DLD1 (cell line): ENCODE data around the gene SEMA7A.
"Not testable (repeated sequence)": the region's sequence is repeated elsewhere in the genome, so short reads cannot be mapped to it uniquely, and the experiment has no call there.

Experiments
- in situ Hi-C: cut with HindIII; loops from 2 replicates; pipeline ENCODE4 v1.10.0; 2017; ENCODE audit warnings: low sequenced_read_pairs

SEMA7A gene

GRCh38 chr15:74390647-74391288 is 43.0 kb downstream of the SEMA7A start:
- in situ Hi-C loops = no loop called here

GRCh38 chr15:74390049-74390646 is 43.6 kb downstream of the SEMA7A start:
- in situ Hi-C loops = not testable (repeated sequence)

- in situ Hi-C loops = no loop called here
Observed at GRCh38 chr15:74389241-74390048, 44.3 kb downstream of the SEMA7A start.

GRCh38 chr15:74388363-74388951 is 45.3 kb downstream of the SEMA7A start:
- in situ Hi-C loops = no loop called here

GRCh38 chr15:74387621-74388362 is 46.0 kb downstream of the SEMA7A start:
- in situ Hi-C loops = no loop called here

GRCh38 chr15:74387141-74387541 is 46.6 kb downstream of the SEMA7A start:
- in situ Hi-C loops = no loop called here

- in situ Hi-C loops = no loop called here
Observed at GRCh38 chr15:74386496-74387140, 47.1 kb downstream of the SEMA7A start.

GRCh38 chr15:74385733-74386132 is 48.0 kb downstream of the SEMA7A start:
- in situ Hi-C loops = no loop called here

- in situ Hi-C loops = no loop called here
Observed at GRCh38 chr15:74384881-74385643, 48.7 kb downstream of the SEMA7A start.

- in situ Hi-C loops = no loop called here
Observed at GRCh38 chr15:74384566-74384880, 49.2 kb downstream of the SEMA7A start.

- in situ Hi-C loops = no loop called here
Observed at GRCh38 chr15:74383695-74384565, 49.8 kb downstream of the SEMA7A start.

GRCh38 chr15:74383286-74383685 is 50.5 kb downstream of the SEMA7A start:
- in situ Hi-C loops = no loop called here

GRCh38 chr15:74382004-74382816 is 51.5 kb downstream of the SEMA7A start:
- in situ Hi-C loops = no loop called here

GRCh38 chr15:74381481-74381880 is 52.3 kb downstream of the SEMA7A start:
- in situ Hi-C loops = no loop called here

GRCh38 chr15:74381190-74381453 is 52.6 kb downstream of the SEMA7A start:
- in situ Hi-C loops = no loop called here

GRCh38 chr15:74380361-74381189 is 53.2 kb downstream of the SEMA7A start:
- in situ Hi-C loops = no loop called here

GRCh38 chr15:74378848-74379247 is 54.9 kb downstream of the SEMA7A start:
- in situ Hi-C loops = loop anchor here (10.0 kb wide), 1 partner anchor 396 kb away; no protein-coding TSS in a partner anchor
